Right lobe of liver (tissue), 4 donors: ENCODE measurements around the gene TMEM63C.

ENCODE experiments used
- CTCF ChIP-seq, 4 donors: fragments of 200-600 bp in 3 of 4; fragments of 450-650 bp in 1 of 4; IDR thresholded peaks; one replicate each; pipeline versions ENCODE4 v1.5.1 to v1.8.0; 2016 to 2022; ENCODE audit warnings: antibody characterized with exemption in 4 of 4, mild to moderate bottlenecking in 2 of 4
- POLR2A ChIP-seq: fragments of 450-650 bp; IDR thresholded peaks from one replicate; pipeline ENCODE4 v1.6.1; 2017; ENCODE audit warnings: antibody characterized with exemption, mild to moderate bottlenecking
- donor health status: DM: no; HTN: no; CAD: no.
- donor health status: DM: no; HTN: no; CAD: no.
- donor health status: DM: no; HTN: yes; CAD: no.

GRCh38 chr14:77145975-77146740, 35.4 kb upstream of the TMEM63C start:
- TF ChIP-seq CTCF (IDR thresholded peaks at IDR 0.05) = no peak
- TF ChIP-seq POLR2A = no peak
